Dendritic cell treated with granulocyte-macrophage colony-stimulating factor and Interleukin-4, amounts not matched to agents 40 ng/mL and 50 ng/mL, for 4 days (primary cell): ENCODE data around the gene C19orf85.
"Not testable (repeated sequence)": the region's sequence is repeated elsewhere in the genome, so short reads cannot be mapped to it uniquely, and the experiment has no call there.

Experiments
- H3K27ac Mint-ChIP-seq: one replicate; pipeline ENCODE4 v1.8.0; 2022; ENCODE audit warnings: mild to moderate bottlenecking, mixed read lengths
- H3K27me3 Mint-ChIP-seq: one replicate; pipeline ENCODE4 v1.8.0; 2022; ENCODE audit warnings: mild to moderate bottlenecking, mixed read lengths
- H3K36me3 Mint-ChIP-seq: one replicate; pipeline ENCODE4 v1.8.0; 2022; ENCODE audit warnings: low read depth, mixed read lengths
- H3K4me1 Mint-ChIP-seq: one replicate; pipeline ENCODE4 v1.8.0; 2022; ENCODE audit warnings: low read depth, mixed read lengths
- H3K4me3 Mint-ChIP-seq: one replicate; pipeline ENCODE4 v1.8.0; 2022; ENCODE audit warnings: mild to moderate bottlenecking, moderate library complexity, mixed read lengths
- H3K9me3 Mint-ChIP-seq: one replicate; pipeline ENCODE4 v1.8.0; 2022; ENCODE audit warnings: mixed read lengths
- intact Hi-C: fragments of 100-400 bp; cut with micrococcal nuclease; formaldehyde crosslinking; loops from one replicate; pipeline ENCODE4 v1.15.0; 2022

C19orf85 gene

DNA sequence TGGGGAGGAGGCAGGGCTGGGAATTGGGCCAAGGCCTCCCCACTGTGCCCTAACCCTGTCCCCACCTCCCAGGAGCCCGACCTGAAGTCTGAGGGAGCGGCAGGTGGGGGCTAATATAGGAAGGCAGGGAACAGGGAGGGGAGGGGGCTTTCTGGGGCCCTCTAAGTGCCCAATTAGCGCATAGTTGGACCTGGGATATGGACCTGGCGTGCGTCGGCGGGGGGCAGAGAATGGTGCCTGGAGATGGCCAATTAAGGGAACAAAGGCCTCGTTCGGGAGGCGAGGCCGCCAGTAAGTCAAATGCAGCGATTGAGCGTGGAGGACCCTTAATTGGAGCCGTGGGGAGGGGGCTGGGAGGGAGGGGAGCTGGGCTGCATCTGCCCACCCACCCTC lies at the start of gene C19orf85:
Gene C19orf85, minus strand, starts transcription at position 90 of the 393 bp plus-strand sequence. CDS start 197 bp downstream, outside the sequence.
- H3K27me3 Mint-ChIP-seq = peaks cover 19% of the 10 kb centered on the region
- H3K4me3 Mint-ChIP-seq = no peak within 1 kb of the TSS
- H3K9me3 Mint-ChIP-seq = no peaks in the 10 kb centered on the region
- H3K4me1 Mint-ChIP-seq = peaks cover 25% of the 10 kb centered on the region
- intact Hi-C loops = no loop called here
- H3K36me3 Mint-ChIP-seq = peaks cover 7% of the 10 kb centered on the region
- H3K27ac Mint-ChIP-seq = no peak within 1 kb of the TSS

DNA sequence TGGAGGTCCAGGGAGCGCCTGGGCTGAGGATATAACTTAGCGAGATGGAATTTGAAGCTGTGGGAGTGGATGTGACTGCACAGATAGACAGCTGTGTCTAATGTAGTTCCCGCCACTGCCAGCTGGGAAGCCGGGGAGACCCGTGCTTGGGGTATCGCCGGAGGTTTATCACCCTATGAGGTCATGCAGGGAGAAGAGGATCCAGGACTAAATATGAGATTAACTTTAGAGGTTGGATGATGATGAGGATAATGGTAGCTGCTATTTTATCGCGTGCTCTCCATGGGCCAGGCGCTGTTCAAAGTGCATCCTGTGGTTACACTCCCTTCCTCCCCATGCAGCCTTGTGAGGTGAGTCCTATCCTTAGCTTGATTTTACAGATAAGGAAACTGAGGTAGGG lies 43.6 kb upstream of the C19orf85 start:
- Mint-ChIP-seq H3K27me3 (peaks cover 44% of the 10 kb centered on the region), H3K36me3 (no peaks in the 10 kb centered on the region), H3K9me3 (no peaks in the 10 kb centered on the region), H3K4me1 (peaks cover 12% of the 10 kb centered on the region), H3K4me3 (no peak overlapping the region), H3K27ac (no peak overlapping the region)
- intact Hi-C loops = no loop called here

DNA sequence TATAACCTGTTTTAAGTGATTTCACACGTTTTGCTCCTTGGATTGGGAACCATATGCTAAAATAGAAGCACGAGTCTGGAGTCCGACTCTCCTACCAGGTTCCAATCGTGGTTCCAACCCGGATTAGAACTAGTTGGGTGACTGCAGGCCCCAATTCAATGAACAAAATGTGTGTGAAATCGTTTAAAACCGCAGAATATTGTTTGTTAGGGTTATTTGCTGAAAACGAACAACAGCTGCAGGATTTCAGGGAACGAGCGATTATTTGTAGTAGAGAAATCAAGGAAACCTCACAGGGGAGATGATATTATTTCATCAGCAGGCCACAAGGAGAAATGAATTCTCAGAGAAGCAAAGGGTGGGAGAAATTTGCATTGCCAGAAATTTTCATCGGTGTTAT lies 40.4 kb upstream of the C19orf85 start:
- no peaks in the 10 kb centered on the region for H3K9me3 Mint-ChIP-seq
- H3K36me3 Mint-ChIP-seq = no peaks in the 10 kb centered on the region
- intact Hi-C loops = loop anchor here (2.0 kb wide), 1 partner anchor 364 kb away; no protein-coding TSS in a partner anchor
- H3K27ac Mint-ChIP-seq = no peak overlapping the region
- peaks cover 14% of the 10 kb centered on the region for H3K4me1 Mint-ChIP-seq
- peaks cover 32% of the 10 kb centered on the region for H3K27me3 Mint-ChIP-seq
- no peak overlapping the region for H3K4me3 Mint-ChIP-seq

DNA sequence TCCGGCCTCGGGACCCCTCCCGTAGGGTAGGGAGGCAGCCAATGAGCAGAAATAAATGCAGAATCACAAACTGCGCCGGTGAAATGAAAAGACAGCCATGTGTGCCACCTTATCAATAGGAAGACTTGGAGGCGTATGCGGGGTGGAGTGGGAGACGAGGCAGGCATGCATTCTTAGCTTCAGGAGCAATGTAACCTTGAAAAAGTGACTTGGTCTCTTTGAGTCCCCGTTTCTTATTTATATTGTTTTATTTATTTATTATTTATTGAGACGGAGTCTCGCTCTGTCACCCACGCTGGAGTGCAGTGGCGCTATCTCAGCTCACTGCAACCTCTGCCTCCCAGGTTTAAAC lies 39.7 kb upstream of the C19orf85 start:
- Mint-ChIP-seq H3K27ac (peak overlapping the region; percentile 87), H3K4me1 (peaks cover 14% of the 10 kb centered on the region), H3K36me3 (no peaks in the 10 kb centered on the region), H3K27me3 (peaks cover 27% of the 10 kb centered on the region), H3K4me3 (peak overlapping the region; percentile 71), H3K9me3 (no peaks in the 10 kb centered on the region)
- intact Hi-C loops = loop anchor here (2.0 kb wide), 1 partner anchor 363 kb away; no protein-coding TSS in a partner anchor

DNA sequence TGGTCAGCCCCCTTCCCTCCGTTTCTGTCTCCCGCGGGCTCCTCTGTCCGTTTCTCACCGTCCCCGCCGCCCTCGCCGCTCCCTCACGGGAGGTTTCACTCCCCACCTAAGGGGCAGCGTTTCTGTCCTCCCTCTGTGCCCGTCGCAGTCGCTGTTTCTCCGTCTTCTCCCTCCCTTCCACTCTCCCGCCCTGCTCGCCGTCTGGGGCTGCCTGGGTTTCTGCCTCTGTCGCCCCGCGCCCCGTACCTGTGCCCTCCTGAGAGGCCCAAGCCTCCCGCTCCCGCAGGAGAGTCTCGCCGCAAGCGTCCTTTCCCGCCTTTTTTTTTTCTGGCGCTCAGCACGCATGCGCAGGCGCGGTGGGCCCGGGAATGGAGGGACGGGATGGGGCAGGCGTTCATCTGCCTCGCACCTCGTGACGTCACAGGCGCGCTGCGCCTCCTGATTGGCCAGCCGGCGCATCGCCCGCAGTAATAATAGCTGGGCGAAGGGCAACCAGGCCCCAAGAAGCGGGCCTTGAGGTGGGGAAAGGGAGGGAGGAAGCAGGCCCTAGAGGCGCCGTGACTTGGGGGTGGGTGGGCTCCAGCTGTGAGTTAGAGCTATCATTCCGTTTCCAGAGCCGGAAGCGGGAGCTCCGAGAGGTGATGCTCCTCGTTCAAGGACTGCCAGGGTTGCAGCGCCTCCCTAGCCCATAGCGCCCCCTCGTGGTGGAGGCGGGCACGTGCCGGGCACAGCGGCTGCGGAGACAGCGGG lies 39.1 kb upstream of the C19orf85 start:
- H3K27me3 Mint-ChIP-seq = peaks cover 25% of the 10 kb centered on the region
- peak overlapping the region; percentile 87 for H3K27ac Mint-ChIP-seq
- H3K4me1 Mint-ChIP-seq = peaks cover 19% of the 10 kb centered on the region
- peak overlapping the region; percentile 71 for H3K4me3 Mint-ChIP-seq
- intact Hi-C loops = loop anchor here (1.0 to 2.0 kb wide), 2 partner anchors 35 to 363 kb away; no protein-coding TSS in a partner anchor
- no peaks in the 10 kb centered on the region for H3K9me3 Mint-ChIP-seq
- no peaks in the 10 kb centered on the region for H3K36me3 Mint-ChIP-seq

DNA sequence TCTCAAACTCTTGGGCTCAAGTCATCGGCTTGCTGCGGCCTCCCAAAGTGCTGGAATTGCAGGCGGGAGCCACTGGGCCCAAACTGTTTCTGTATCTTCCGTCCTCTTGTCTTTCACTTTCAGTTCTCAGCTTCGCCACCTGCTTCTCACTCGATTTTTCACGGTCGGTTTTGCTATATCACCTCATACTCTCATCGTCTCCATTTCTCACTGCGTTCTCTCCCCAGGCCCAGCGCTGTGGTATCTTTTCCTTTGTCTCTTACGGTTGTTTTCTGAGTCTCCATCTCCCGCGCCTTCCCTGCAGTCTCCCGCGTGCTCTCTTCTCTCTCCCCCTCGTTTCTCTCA lies 38.6 kb upstream of the C19orf85 start:
- intact Hi-C loops = loop anchor here (1.0 kb wide), 1 partner anchor 35 kb away; no protein-coding TSS in a partner anchor
- Mint-ChIP-seq H3K27ac (peak overlapping the region; percentile 87), H3K4me3 (no peak overlapping the region), H3K27me3 (peaks cover 24% of the 10 kb centered on the region), H3K4me1 (peaks cover 19% of the 10 kb centered on the region), H3K36me3 (no peaks in the 10 kb centered on the region), H3K9me3 (no peaks in the 10 kb centered on the region)

DNA sequence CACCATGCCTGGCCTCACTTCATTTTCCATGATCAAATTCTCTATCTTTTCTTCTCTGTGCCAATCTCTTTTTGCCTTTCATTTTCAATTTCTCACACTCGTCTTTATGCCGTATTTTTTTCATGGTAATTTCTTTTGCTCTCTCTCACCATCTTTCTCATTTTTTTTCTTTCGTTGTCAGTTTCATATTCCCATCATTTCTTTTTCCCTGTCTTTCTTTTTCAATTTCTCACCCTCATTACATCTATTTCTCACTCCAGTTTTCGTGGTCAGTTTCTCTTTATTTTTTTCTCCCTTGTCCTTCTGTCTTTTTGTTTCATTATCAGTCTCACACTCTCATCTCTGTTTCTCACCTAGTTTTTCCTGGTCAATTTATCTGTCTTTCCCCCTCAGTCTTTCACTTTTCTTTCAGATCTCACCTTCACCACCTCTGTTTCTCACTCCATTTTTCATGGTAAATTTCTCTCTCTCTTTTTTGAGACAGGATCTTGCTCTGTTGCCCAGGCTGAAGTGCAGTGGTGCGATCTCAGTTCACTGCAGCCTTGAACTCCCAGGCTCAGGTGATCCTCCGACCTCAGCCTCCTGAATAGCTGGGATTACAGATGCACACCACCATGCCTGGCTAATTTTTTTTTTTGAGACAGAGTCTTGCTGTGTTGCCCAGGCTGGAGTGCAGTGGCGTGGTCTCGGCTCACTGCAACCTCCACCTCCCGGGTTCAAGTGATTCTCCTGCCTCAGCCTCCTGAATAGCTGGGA lies 37.8 kb upstream of the C19orf85 start:
- H3K4me3 Mint-ChIP-seq = no peak overlapping the region
- H3K27ac Mint-ChIP-seq = peak overlapping the region; percentile 3
- H3K4me1 Mint-ChIP-seq = peaks cover 19% of the 10 kb centered on the region
- H3K9me3 Mint-ChIP-seq = no peaks in the 10 kb centered on the region
- no peaks in the 10 kb centered on the region for H3K36me3 Mint-ChIP-seq
- intact Hi-C loops = no loop called here
- H3K27me3 Mint-ChIP-seq = peaks cover 19% of the 10 kb centered on the region

DNA sequence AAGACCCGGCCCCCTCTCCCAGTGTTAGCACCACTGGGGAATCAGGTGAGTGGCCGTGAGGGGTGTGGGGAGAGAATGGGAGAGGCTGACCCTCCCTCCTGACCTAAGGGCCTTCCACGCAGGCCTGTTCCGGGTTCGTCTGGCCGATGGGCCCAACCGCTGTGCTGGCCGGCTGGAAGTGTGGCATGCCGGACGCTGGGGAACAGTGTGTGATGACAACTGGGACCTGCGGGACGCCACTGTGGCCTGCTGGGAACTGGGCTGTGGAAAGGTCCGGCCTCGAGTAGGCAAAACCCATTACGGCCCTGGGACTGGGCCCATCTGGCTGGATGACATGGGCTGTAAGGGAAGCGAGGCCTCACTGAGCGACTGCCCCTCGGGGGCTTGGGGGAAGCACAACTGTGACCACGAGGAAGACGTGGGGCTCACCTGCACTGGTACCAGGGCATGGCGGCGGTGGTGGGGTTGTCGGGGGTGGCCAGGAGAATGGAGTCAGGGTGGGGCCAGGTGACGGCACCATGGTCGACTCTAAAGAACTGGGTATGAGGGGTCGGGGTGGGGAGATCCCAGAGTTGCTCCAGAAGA lies 35.9 kb upstream of the C19orf85 start:
- Mint-ChIP-seq H3K4me1 (peaks cover 19% of the 10 kb centered on the region), H3K27me3 (peaks cover 18% of the 10 kb centered on the region), H3K4me3 (no peak overlapping the region), H3K9me3 (no peaks in the 10 kb centered on the region), H3K36me3 (no peaks in the 10 kb centered on the region), H3K27ac (peak overlapping the region; percentile 28)
- intact Hi-C loops = no loop called here

DNA sequence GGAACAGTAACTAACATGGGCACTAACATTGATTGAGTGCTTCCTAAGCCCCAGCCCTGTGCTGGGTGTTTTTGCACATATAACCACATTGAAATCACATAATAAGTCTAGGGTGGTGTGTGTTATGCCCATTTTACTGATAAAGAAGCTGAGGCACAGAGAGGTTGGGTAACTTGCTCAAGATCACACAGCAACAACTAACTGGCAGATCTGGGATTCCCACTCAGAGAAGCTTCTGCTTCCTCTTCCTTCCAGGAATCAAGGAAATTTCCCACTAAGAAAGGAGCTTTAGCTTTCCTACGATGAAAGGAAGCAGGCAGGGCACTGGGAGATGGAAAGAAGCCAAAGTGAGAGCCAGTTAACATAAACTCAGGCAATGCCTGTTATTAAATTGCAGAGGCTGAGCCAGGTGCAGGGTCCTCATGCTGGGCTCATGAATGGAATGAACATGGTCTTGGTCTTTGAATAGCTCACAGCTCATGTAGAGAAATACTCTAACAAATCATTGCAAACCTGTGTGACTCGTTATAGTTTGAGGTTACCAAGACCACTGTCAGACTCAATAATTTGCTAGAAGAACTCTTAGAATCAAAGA lies 33.8 kb upstream of the C19orf85 start:
- Mint-ChIP-seq H3K27ac (no peak overlapping the region), H3K36me3 (no peaks in the 10 kb centered on the region), H3K9me3 (no peaks in the 10 kb centered on the region), H3K27me3 (peaks cover 22% of the 10 kb centered on the region), H3K4me1 (peaks cover 17% of the 10 kb centered on the region), H3K4me3 (no peak overlapping the region)
- intact Hi-C loops = no loop called here

DNA sequence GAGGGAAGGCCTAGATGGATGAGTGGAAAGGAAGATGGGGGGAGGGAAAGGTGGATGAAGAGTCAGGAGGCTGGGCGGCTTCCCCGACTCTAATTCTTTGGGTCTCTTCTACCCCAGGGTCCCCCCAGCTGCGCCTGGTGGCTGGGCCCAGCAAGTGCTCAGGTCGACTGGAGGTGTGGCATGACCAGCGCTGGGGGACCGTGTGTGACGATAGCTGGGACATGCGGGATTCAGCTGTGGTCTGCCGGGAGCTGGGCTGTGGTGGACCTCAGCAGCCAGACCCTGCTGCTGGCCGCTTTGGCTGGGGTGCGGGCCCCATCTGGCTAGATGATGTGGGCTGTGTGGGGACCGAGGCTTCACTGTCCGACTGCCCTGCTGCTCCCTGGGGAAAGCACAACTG lies 33.2 kb upstream of the C19orf85 start:
- no peak overlapping the region for H3K27ac Mint-ChIP-seq
- H3K4me3 Mint-ChIP-seq = no peak overlapping the region
- no peaks in the 10 kb centered on the region for H3K36me3 Mint-ChIP-seq
- intact Hi-C loops = no loop called here
- H3K4me1 Mint-ChIP-seq = peaks cover 13% of the 10 kb centered on the region
- H3K9me3 Mint-ChIP-seq = no peaks in the 10 kb centered on the region
- peaks cover 25% of the 10 kb centered on the region for H3K27me3 Mint-ChIP-seq

DNA sequence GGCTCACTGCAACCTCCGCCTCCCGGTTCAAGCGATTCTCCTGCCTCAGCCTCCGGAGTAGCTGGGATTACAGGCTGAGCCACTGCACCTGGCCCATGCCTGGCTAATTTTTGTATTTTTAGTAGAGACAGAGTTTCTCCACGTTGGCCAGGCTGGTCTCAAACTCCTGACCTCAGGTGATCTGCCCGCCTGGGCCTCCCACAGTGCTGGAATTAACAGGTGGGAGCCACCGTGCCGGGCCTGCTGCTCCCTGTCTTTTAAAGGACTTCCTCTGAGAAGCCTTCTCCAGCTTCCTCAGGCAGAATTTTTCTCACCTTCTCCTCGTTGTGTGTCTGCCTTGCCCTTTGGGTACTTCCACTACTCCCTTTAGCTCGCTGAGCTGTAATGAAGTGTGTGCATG lies 32.3 kb upstream of the C19orf85 start:
- peaks cover 13% of the 10 kb centered on the region for H3K4me1 Mint-ChIP-seq
- H3K9me3 Mint-ChIP-seq, H3K27ac Mint-ChIP-seq, intact Hi-C loops, H3K4me3 Mint-ChIP-seq, H3K36me3 Mint-ChIP-seq: not testable (repeated sequence)
- peaks cover 28% of the 10 kb centered on the region for H3K27me3 Mint-ChIP-seq

DNA sequence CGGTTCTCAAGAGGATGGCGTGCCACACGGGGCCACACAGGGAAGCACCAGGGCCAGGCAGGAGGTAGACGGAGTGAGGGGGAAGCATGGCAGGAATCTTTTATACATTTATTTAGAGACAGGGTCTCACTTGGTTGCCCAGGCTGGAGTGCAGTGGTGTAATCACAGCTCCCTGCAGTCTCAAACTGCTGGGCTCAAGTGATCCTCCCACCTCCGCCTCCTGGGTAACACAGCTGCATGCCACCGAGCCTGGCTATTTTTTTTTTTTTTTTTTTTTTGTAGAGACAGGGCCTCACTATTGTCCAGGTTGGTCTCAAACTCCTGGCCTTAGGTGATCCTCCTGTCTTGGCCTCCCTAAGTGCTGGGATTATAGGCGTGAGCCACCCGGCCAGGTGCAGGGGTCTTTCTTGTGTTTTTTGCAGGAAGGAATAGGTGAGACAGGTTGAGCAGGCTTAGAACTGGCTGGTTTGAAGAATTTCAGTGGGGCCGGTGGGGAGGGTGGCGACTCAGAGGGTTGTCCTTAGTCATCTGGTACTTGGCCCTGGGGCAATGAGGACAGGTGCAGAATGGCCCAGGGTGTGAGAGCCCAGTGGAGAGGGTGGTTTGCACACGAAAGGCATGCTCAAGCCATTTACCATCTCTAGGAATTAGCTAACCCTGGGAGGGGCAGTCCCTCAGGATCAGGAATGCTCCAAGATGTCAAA lies 31.2 kb upstream of the C19orf85 start:
- intact Hi-C loops = no loop called here
- Mint-ChIP-seq H3K36me3 (no peaks in the 10 kb centered on the region), H3K9me3 (no peaks in the 10 kb centered on the region), H3K4me1 (peaks cover 13% of the 10 kb centered on the region), H3K27ac (no peak overlapping the region), H3K4me3 (no peak overlapping the region), H3K27me3 (peaks cover 34% of the 10 kb centered on the region)

DNA sequence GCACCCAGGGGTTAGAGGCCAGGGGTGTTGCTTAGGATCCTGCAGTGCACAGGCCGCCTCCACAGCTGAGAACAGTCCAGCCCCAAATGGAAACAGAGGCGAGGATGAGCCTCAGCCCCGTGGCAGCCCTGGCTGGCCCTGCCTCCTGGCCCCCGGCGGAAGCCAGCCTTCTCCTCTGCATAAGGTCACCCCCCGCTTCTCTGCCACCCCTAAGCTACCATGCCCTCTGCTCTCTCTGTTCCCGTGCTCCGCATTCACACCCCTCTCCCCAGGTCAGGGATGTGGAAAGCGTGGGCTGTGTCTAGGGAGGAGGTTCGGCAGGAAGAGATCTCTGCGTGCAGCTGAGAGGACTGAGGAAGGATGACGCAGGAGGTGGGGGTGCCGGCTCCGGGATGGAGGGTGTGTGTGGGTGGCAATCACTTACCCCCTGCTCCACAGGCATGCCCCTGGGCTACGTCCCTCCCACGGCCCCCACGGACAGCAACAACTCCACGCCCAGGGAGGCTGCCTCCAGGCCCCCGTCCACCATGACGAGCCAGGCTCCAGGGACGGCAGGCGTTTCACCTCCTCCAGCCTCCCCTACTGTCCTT lies 29.7 kb upstream of the C19orf85 start:
- H3K4me1 Mint-ChIP-seq = peaks cover 13% of the 10 kb centered on the region
- no peak overlapping the region for H3K4me3 Mint-ChIP-seq
- intact Hi-C loops = no loop called here
- no peak overlapping the region for H3K27ac Mint-ChIP-seq
- no peaks in the 10 kb centered on the region for H3K9me3 Mint-ChIP-seq
- H3K36me3 Mint-ChIP-seq = no peaks in the 10 kb centered on the region
- peaks cover 39% of the 10 kb centered on the region for H3K27me3 Mint-ChIP-seq
